Activated CD4-positive, alpha-beta T cell treated with anti-CD3 and anti-CD28 coated beads for 1 hour (primary cell): Measurements from ENCODE around the gene ALKBH8.
"Not testable (repeated sequence)": the region's sequence is repeated elsewhere in the genome, so short reads cannot be mapped to it uniquely, and the experiment has no call there.

Experiments
- DNase-seq: peaks from one replicate; pipeline ENCODE4 v3.0.0-alpha.2; 2020

The ALKBH8 gene

GRCh38 chr11:107565219-107565937 is at the start of gene ALKBH8:
Gene ALKBH8, minus strand, starts transcription at chr11:107565735. Its CDS starts 4,842 bp downstream, at chr11:107560893.
- peak; percentile 68 for DNase-seq

GRCh38 chr11:107612445-107612844 is 46.9 kb upstream of the ALKBH8 start:
- DNase-seq: no peak

- no peak for DNase-seq
These were observed 44.1 kb upstream of the ALKBH8 start for GRCh38 chr11:107609400-107610218.

- no peak for DNase-seq
These were observed 43.3 kb upstream of the ALKBH8 start for GRCh38 chr11:107608809-107609208.

- no peak for DNase-seq
These were observed 40.6 kb upstream of the ALKBH8 start for GRCh38 chr11:107606141-107606540.

GRCh38 chr11:107605061-107606006 is 39.8 kb upstream of the ALKBH8 start:
- DNase-seq: no peak

- DNase-seq: no peak
These were observed 32.9 kb upstream of the ALKBH8 start for GRCh38 chr11:107598225-107599139.

- no peak for DNase-seq
These were observed 29.2 kb upstream of the ALKBH8 start for GRCh38 chr11:107594736-107595135.

- DNase-seq: no peak
These were observed 28.4 kb upstream of the ALKBH8 start for GRCh38 chr11:107593951-107594350.

GRCh38 chr11:107592813-107593212 is 27.3 kb upstream of the ALKBH8 start:
- no peak for DNase-seq

- DNase-seq: no peak
These were observed 26.7 kb upstream of the ALKBH8 start for GRCh38 chr11:107592231-107592590.

GRCh38 chr11:107591378-107592230 is 26.1 kb upstream of the ALKBH8 start:
- DNase-seq: peak; percentile 21

GRCh38 chr11:107590460-107591377 is 25.2 kb upstream of the ALKBH8 start, which contains the start of gene ELMOD1:
Gene ELMOD1, plus strand, starts transcription at chr11:107591147. Its CDS starts 27,043 bp downstream, at chr11:107618190.
- no peak for DNase-seq

- DNase-seq: no peak
These were observed 21.9 kb upstream of the ALKBH8 start for GRCh38 chr11:107587306-107587979.

- no peak for DNase-seq
These were observed 18.2 kb upstream of the ALKBH8 start for GRCh38 chr11:107583629-107584195.

- DNase-seq: no peak
These were observed 15.6 kb upstream of the ALKBH8 start for GRCh38 chr11:107581147-107581546.

- DNase-seq: not testable (repeated sequence)
These were observed 13.6 kb upstream of the ALKBH8 start for GRCh38 chr11:107579169-107579568.

- no peak for DNase-seq
These were observed 11.8 kb upstream of the ALKBH8 start for GRCh38 chr11:107577346-107577711.
